Mammary epithelial cell (primary cell): Measurements from ENCODE around the gene TRAK1.

Experiments
- CTCF ChIP-seq, 2 donors: IDR thresholded peaks in 1 of 2; conservative IDR thresholded peaks in 1 of 2; 2 replicates each; pipeline ENCODE4 v1.5.1; 2011 to 2012; ENCODE audit warnings: inconsistent platforms in 2 of 2, low read length in 2 of 2, mild to moderate bottlenecking in 2 of 2, control low read depth in 1 of 2, low read depth in 1 of 2; ENCODE audit not compliant: insufficient read depth in 1 of 2; ENCODE audit errors: extremely low read depth in 1 of 2
- EZH2 ChIP-seq: IDR thresholded peaks from 2 replicates; pipeline ENCODE4 v1.6.1; 2012; ENCODE audit warnings: low read length, inconsistent platforms, borderline replicate concordance

GRCh38 chr3:42067326-42067725, 23.8 kb upstream of the TRAK1 start:
- TF ChIP-seq CTCF (conservative IDR thresholded peaks at IDR 0.05 in 1 of 2, IDR thresholded peaks at IDR 0.05 in 1 of 2; ENCODE audit: extremely low read depth in 1 of 2, insufficient read depth in 1 of 2, low read depth in 1 of 2, low read length in 2 of 2) (no peak), EZH2 (no peak)
